NCI-H460 (cell line): ENCODE measurements around the gene MYT1. TPM values are rescaled to one million over a fixed set of nuclear protein-coding genes. Genes with fewer than 3 reads are reported as not detected.

Experiments used
- DNase-seq: peaks from one replicate; pipeline ENCODE4 v3.0.0-alpha.2; 2016; ENCODE audit warnings: low read depth; ENCODE audit errors: extremely low read depth
- total RNA-seq: library from RNA; depleted of rRNA; stranded (reverse); fragments of >200 nt; shearing (Covaris generic); gene quantifications from 2 replicates; pipeline ENCODE4 v1.2.3, GENCODE V29; 2014

MYT1 gene
- total RNA-seq, 1 experiment from 2014 or later: not detected

GRCh38 chr20:64139199-64140060 lies 24.8 kb upstream of the MYT1 start:
- no peak for DNase-seq

GRCh38 chr20:64140061-64140931 lies 24.0 kb upstream of the MYT1 start:
- no peak for DNase-seq

GRCh38 chr20:64140956-64141355 lies 23.3 kb upstream of the MYT1 start:
- DNase-seq: no peak

GRCh38 chr20:64142590-64142989 lies 21.7 kb upstream of the MYT1 start:
- DNase-seq: no peak

DNA sequence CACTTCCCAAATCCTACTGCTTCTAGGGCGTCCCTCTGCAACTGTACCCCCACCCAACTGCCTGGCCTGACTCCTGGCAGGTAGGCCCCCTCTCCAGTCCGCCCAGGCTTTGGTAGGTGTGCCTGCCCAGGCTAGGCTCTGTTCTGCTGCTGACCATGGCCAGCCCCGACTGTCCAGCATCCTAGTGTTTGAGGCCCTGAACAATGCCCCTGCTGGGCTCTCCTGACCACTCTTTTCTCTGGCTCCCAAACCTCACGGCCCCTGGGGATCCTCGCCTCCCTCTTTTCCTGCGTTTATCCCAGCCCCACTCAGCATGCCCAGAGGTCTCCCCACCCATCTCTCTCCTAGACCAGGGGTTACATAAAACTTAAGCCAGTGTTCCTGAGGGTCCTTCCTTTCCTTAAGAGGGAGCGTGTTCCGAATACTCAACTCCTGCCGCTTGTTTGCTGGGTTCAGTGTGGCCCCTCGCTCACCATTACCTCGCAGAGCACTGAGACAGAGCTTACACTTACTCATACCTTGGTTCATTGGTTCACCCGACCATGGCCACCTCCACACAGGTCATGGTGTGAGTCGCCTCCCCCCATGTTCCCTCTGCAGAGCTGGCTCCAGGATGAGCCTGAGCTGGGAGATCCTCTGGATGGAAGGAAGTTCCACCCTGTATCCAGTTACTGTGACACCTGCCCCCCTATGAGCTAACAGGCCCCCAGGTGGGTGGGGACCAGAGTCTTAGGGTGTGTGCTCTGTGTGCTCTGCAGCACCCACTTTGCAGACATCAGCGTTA lies 21.0 kb upstream of the MYT1 start:
- DNase-seq: no peak

GRCh38 chr20:64144144-64144912 lies 19.9 kb upstream of the MYT1 start:
- no peak for DNase-seq

DNA sequence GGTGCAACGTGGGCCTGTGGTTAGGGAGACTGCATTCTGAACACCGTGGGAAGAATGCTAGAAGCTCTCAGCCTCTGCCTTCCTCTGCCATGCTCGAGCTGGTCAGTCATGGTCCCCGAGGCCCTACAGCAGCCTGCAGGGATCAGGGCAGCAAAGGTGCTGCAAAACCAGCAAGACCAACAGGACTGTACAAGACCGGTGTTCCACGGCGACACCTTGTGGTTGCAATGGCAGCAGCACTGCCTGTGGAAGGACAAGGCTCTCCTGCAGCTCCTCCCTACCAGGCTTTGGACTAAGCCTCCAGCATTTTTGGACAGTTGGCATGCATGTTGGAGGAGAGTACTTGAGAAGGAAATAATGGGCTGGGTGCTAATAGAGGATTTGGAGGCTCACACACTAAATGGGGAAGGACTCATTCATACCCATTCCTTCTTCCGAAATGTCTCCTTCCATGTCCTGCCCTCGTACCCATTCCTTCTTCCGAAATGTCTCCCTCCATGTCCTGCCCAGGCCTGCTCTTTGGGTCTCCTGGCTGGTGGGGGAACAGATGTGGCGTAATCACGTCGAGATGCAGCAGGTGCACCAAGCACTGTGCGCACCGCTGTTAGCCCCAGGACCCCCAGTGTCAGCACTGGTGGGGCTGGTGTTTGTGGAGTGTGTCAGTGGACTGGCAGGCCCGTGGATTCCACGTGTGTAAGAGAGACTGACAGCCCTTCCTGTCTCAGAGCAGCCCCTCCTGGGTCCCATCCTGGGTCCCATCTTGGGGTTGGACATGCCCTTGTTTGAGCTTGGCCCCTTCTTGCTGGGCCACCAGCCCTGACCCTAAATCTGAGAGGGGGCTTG lies 18.6 kb upstream of the MYT1 start:
- DNase-seq: no peak

DNA sequence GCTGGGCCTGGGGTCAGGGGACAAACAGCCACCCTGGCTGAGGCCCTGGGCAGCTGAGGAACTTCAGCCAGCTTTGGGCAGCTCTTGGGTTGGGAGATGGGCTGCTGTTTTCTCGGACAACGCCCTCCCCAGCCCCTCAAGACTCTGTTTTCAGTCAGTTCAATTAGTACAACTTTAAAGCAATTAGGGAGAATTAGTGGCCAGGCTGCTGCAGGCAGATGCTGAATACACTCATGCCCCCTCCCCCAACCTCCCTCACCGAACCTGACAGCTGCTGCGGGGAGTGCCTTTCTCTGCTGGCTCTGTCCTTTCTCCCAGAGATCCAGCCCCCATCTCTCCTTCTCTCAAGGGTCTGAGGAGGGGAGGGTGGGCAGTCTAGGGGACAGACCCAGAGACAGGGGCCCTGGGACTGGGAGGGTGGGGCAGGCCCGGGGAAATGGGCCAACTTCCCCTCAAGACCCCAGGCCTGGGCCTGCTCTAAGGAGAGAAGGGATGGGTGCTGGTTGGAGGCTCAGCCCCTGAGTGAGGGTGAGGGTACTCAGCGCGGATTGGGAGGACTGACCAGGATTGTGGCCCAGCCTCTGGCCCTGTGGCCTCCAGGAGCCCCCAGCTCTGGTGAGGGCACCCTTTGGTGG lies 17.8 kb upstream of the MYT1 start:
- DNase-seq: no peak

- DNase-seq: no peak
Observed at GRCh38 chr20:64146936-64147477, 17.2 kb upstream of the MYT1 start.

DNA sequence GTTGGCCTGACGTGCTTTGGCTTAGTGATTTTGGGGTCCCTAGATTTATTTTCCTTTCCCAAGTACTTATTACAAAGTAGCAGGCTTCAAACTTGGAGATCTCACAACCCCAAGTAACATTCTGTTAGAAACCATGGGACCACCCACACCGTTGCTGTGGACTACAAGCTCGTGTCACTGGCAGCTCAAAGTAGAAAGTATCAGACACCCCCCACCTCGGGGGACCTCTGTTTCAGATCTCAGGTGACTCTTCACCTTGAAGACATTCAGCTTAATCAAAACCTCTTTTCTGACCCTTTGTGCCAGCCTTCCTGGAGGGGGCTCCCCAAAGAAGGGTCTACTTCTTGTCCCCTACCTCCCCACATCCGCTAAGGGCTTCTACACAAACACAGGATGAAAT lies 15.7 kb upstream of the MYT1 start:
- no peak for DNase-seq

GRCh38 chr20:64149141-64149540 lies 15.1 kb upstream of the MYT1 start:
- no peak for DNase-seq

- no peak for DNase-seq
Observed at GRCh38 chr20:64149809-64150560, 14.3 kb upstream of the MYT1 start.

DNA sequence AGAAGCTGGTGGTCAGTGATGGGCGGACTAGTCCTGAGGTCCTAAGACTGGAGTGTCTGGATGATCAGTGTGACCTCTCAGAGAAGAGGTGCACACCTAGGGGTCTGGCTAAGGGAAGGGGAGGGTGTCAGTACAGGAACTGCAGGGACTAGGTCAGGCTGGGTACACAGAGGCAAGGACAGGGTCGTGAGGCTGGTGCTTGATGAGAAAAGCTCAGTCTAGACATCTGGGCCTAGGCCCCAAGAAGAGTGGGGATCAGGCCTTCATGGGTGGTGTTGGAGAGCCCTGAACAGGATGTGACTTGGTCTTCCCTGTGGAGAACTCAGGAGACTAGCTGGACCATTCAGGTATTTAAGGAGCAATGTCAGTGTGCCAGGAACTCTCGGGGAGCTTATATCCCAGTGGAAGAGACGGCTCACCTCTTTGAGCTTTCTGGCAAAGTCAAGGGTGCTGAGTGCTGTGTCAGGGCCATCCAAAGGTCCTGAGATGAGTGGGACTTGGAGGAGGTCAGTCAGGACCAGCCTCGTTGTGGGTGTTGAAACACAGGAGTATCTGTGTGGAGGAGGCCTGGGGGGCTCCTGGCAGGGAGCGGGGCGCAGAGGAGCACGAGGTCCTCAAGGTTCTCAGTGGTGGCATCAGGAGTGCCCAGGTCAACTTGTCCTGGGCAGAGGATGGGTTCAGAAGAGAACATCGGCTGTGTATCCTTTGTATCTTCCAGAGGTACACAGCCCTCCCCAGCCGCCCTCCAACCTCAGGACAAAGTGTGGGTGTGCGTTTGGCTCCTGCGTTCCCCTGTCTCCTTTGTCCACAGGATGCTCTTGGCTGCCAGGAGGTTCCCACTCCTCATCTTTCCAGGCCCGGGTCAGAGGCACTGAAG lies 13.3 kb upstream of the MYT1 start:
- no peak for DNase-seq

DNA sequence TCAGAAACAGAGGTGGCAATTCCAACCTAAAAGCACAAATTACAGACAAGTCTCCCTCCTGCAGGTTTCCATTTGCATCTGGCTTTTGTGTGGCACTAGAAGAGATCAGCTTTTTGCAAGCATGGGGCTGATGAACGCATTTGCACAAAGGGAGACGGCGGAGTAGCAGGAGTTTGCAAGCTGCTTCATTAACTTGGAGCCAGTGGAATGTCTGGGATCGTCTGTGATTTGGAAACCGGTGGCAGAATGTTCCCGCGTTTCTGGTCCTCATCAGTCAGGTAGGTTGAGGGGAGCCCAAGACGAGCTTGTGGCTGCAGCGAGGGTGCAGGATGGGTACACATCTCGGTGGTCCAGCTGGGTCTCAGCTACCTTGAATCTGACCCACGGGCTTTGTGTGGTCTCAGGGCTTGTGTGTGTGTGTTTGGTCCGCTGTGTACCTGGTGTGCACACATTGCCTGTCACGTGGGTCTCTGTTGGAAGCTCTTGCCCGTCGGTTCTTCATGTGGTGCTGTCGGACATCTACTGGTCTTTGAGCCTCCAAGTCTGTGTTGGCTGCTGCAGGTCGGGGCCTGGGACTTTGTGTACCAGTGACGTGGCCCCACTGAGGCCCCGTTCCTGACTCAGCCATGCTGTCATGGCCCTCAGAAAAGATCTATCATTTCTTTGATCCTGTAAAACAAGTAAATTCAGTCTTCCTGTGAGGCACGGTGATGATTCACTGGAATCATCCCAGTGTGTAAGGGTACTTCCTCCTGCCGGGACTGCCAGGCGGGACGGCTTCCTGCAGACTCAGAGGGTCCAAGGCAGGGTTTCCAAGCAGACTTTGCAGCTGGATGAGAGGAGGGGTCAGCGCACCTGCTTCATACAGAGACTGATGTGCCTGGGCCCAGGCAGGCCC lies 12.4 kb upstream of the MYT1 start:
- no peak for DNase-seq

DNA sequence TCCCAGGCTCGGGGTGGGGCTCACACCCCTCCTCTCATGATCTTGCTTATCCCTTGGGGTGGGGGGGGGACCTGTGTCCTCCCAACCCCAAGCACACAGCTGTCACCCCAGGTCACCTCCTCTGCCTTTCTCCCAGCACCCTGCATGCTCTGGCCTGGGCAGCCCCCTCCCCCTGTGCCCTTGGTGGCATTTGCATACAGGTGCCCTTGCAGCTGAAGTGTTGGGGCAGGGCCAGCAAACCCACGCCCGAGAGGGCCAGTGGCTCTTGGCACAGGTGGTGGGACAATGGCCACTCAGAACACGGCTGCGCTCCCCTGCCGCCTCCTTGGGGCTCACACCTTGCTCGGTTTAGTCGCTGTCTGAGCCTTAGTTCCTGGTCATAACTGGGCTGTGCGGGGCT lies 11.3 kb upstream of the MYT1 start:
- DNase-seq: no peak

- no peak for DNase-seq
Observed at GRCh38 chr20:64153410-64153809, 10.8 kb upstream of the MYT1 start.
